DMS 273 treated with DMSO at 0.1 percent for 48 hours (cell line): Measurements from ENCODE around the gene COL6A6.

Experiments used
- DNase-seq: peaks from one replicate; lab custom pipeline; 2025; lab: John Stamatoyannopoulos, UW

COL6A6 gene

GRCh38 chr3:130516645-130517512, at the start of gene COL6A6:
Gene COL6A6, plus strand, starts transcription at chr3:130517177. Its CDS starts 43,188 bp downstream, at chr3:130560365.
- DNase-seq = no peak

- no peak for DNase-seq
Observed at GRCh38 chr3:130468311-130468710, 48.7 kb upstream of the COL6A6 start.

GRCh38 chr3:130470126-130470525, 46.9 kb upstream of the COL6A6 start:
- DNase-seq = no peak

GRCh38 chr3:130473416-130473815, 43.6 kb upstream of the COL6A6 start:
- no peak for DNase-seq

GRCh38 chr3:130480736-130481135, 36.2 kb upstream of the COL6A6 start:
- DNase-seq = no peak

GRCh38 chr3:130488288-130488687, 28.7 kb upstream of the COL6A6 start:
- no peak for DNase-seq

- no peak for DNase-seq
Observed at GRCh38 chr3:130488769-130489450, 28.1 kb upstream of the COL6A6 start.

- no peak for DNase-seq
Observed at GRCh38 chr3:130490241-130490640, 26.7 kb upstream of the COL6A6 start.

GRCh38 chr3:130491431-130491830, 25.5 kb upstream of the COL6A6 start:
- DNase-seq = no peak

GRCh38 chr3:130504701-130505100, 12.3 kb upstream of the COL6A6 start:
- DNase-seq = no peak

GRCh38 chr3:130506031-130506430, 10.9 kb upstream of the COL6A6 start:
- no peak for DNase-seq

- no peak for DNase-seq
Observed at GRCh38 chr3:130507746-130508145, 9.2 kb upstream of the COL6A6 start.

- no peak for DNase-seq
Observed at GRCh38 chr3:130509008-130509407, 8.0 kb upstream of the COL6A6 start.

- DNase-seq = no peak
Observed at GRCh38 chr3:130514681-130515080, 2.3 kb upstream of the COL6A6 start.

- no peak for DNase-seq
Observed at GRCh38 chr3:130515755-130516154, 1.2 kb upstream of the COL6A6 start.

- no peak for DNase-seq
Observed at GRCh38 chr3:130517602-130518001, 625 bp downstream of the COL6A6 start.

- no peak for DNase-seq
Observed at GRCh38 chr3:130519754-130520153, 2.8 kb downstream of the COL6A6 start.

- no peak for DNase-seq
Observed at GRCh38 chr3:130522399-130522798, 5.4 kb downstream of the COL6A6 start.

- DNase-seq = no peak
Observed at GRCh38 chr3:130527426-130527825, 10.4 kb downstream of the COL6A6 start.

GRCh38 chr3:130528120-130528519, 11.1 kb downstream of the COL6A6 start:
- DNase-seq = no peak

- no peak for DNase-seq
Observed at GRCh38 chr3:130529486-130530215, 12.7 kb downstream of the COL6A6 start.

GRCh38 chr3:130533247-130533646, 16.3 kb downstream of the COL6A6 start:
- no peak for DNase-seq
